ENCODE measurements around the gene TKTL1.

DNA sequence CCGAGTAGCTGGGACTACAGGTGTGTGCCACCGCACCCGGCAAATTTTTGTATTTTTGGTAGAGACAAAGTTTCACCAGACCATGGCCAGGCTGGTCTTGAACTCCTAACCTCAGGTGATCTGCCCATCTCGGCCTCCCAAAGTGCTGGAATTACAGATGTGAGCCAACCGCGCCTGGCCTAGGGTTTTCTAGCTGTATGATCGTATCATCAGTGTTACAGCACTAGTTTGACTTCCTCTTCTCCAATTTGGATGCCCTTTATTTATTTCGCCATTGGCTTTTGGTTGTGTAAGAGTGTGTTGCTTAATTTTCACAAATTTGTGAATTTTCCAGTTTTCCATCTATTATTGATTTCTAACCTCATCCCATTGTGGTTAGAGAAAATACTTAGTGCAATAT lies 5.2 kb downstream of the TKTL1 start:
- TF ChIP-seq CTCF (IDR thresholded peaks at IDR 0.05): no peak
- TF ChIP-seq POLR2AphosphoS5 (IDR thresholded peaks at IDR 0.05): no peak
- no peak for TF ChIP-seq EP300 (IDR thresholded peaks at IDR 0.05; ENCODE audit: low read depth)
- TF ChIP-seq POLR2A (IDR thresholded peaks at IDR 0.05): no peak

All from transverse colon (tissue), 4 donors.